ENCODE measurements around the gene CSRP3.

The CSRP3 gene

DNA sequence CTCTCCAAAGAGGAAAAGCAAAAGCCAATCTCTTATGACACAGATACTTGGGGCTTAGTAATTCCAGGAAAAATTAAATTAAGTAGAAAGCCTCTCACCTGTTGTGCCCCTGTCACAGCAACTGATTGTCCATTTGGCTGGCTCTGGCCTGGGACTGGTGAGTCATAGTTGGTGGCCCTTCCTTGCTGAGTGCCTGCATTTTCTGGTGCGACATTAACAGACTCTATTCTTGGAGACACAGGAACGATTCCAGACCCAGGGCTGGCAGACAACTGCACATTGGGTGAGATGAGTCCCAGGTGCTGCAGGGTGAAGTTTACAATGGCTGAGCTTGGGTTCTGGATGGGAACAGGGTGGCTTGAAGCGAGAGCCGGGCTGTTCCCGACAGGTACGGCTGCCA lies 23.3 kb upstream of the CSRP3 start:
- DNase-seq, result no peak

- no peak for DNase-seq
Measured at GRCh38 chr11:19220903-19221724, 19.3 kb upstream of the CSRP3 start.

- no peak for DNase-seq
Measured at GRCh38 chr11:19218786-19219460, 17.1 kb upstream of the CSRP3 start.

GRCh38 chr11:19218216-19218615 lies 16.4 kb upstream of the CSRP3 start:
- no peak for DNase-seq

GRCh38 chr11:19216709-19217374 lies 15.1 kb upstream of the CSRP3 start:
- no peak for DNase-seq

DNA sequence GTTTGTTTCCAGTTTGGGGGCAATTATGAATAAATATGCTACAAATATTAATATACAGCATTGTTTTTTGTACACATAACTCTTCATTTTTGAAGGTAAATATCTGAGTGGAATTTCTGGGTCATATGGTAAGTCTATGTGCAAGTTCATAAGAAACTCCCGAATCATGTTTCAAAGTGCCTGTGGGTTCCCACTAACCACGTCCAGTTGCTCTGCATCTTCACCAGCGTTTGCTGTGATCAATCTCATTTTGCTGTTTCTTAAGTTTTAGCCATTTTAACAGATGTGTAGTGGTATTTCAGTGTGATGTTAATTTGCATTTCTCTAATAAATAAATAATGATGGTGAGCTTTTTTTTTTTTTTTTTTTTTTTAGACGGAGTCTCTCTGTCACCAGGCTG lies 14.2 kb upstream of the CSRP3 start:
- DNase-seq, result no peak

GRCh38 chr11:19209617-19210370 lies 8.0 kb upstream of the CSRP3 start:
- no peak for DNase-seq

- no peak for DNase-seq
Measured at GRCh38 chr11:19208959-19209546, 7.3 kb upstream of the CSRP3 start.

DNA sequence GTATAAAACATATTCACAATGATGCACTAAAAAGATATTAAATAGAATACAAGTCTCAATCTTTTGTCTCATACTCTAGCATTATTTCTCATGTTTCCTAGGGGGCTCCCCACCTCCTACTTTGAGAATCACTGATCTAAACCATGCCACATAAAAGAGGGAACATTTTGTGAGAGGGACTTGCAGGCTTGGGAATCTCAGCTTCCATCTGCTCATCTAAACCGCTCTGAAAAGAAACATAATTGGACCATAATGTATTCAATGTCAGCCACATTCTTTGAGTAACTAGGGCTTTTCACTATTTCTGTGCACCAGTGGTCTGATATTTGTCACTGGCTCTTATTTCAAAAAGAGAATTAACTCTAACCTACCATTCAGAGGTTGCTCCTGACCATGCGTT lies 6.4 kb upstream of the CSRP3 start:
- DNase-seq, result no peak

- no peak for DNase-seq
Measured at GRCh38 chr11:19204836-19205235, 3.1 kb upstream of the CSRP3 start.

DNA sequence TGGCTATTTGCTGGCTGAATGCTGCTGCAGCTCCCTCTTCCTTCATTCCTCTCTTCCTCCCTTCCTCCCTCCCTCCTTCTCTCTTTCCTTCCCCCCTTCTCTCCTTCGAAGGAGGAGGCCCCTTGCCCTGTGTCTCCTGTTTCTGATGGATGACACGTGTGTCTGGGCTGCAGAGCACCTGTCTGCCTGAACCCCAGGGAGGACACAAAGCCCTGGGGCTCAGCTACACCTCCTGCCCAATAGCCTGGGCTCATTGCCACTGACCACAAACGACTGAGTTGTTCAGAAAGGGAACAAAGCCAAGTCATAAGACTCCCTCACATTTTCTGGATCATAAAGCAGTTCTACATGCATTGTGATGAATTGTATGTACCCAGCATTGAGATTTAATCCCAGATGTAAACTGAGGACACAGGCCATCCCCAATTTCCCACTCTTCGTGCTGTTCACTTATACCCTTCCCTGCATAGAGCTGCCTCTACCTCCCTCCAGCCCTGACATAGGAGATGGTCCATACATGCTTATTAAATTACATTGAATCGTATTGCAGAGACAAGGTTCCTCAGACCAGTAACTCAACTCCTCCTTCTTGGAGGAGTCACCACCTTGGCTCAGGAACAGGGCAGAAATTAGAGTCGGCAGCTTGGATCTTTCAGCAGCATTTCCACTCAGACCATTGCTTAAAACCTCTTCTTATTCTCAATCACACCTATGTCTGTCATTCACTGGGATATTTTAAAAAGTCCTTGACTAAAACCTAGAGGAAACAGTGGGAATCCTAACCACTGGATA lies 1.2 kb downstream of the CSRP3 start:
- no peak for DNase-seq

- no peak for DNase-seq
Measured at GRCh38 chr11:19199771-19200170, 2.0 kb downstream of the CSRP3 start.

GRCh38 chr11:19199048-19199447 lies 2.7 kb downstream of the CSRP3 start:
- DNase-seq, result no peak

GRCh38 chr11:19196432-19196831 lies 5.4 kb downstream of the CSRP3 start:
- DNase-seq, result no peak

- no peak for DNase-seq
Measured at GRCh38 chr11:19194620-19195308, 7.0 kb downstream of the CSRP3 start.

DNA sequence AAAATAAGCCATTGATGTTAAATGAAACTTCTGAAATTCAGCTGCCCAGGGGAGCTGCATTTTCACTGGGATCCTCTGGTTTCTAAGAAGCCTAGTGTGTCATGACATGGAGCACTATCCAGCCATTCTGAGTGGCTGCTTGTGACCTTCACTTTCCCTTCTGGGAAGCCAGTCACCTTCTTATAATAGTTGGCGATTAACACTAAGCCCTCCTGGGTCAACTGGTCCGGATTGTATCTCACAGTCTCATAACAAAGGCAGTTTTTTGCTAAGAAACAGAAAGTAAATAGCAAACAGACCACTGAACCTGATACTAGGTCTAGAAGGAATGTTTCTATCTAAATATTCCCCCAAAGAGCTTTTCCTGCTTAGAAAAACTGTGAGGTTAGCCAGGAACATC lies 7.9 kb downstream of the CSRP3 start:
- no peak for DNase-seq

- no peak for DNase-seq
Measured at GRCh38 chr11:19191530-19192169, 10.1 kb downstream of the CSRP3 start.

GRCh38 chr11:19187833-19188258 lies 13.9 kb downstream of the CSRP3 start:
- no peak for DNase-seq

DNA sequence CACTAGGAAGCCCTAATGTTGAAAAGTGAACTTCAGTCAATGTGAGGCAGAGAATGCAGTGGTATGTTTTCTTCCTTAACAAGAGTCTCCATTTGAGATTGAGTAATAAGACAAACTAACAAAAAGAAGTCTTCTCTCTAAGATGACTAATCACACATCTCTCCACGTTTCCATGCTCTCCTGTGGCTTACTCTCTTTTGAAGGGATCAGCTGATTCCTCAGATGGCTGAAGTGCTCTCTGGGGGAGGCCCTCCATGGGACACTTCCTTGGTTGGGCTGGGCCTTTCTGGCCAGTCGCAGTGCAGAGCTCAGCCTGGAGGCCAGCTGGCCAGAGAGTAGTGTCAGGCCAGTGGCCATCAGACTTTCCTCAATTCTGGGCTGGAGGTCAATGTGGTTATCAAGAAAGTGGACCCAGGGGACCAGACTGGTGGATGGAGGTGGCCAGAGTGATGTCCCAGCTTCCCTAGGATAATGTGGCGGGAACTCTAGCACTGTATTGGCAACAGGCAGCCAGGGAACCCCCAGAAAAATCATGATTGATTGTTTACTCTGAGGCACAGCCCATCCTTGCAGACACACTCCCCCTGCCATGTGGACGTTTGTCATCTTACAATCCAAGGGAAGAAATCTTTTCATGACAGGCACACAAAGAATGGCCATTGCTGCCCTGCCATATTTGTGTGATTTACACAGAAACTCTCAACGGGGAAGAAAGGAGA lies 14.5 kb downstream of the CSRP3 start:
- no peak for DNase-seq

DNA sequence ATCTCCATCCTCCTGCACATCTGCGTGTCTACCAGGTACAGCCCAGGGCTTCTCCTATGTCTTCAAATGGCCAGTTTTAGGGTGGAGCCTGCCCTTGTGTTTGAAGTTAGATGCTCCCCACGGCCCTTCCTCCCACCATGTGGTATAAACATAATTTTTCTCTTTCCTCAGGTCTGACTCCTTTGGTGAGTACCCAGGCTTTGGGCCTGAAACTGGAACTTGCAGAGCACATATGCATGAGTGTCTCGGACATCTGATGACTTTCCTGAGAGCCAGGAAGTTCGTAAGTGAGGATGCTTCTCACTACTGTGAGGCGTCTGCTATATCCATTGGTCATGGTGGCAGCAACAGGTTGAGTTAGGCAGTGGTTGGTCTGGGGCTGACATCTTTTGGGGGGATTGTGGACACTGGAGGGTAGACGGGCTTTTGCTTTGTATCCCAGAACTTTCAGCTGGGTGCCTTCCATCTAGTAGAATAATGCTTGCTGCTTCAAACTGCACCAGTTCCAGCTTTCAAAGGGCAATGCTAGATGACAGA lies 16.2 kb downstream of the CSRP3 start:
- DNase-seq, result no peak
